Mammary epithelial cell (primary cell): ENCODE measurements around the gene POU2F1.

Experiments used
- EZH2 ChIP-seq: IDR thresholded peaks from 2 replicates; pipeline ENCODE4 v1.6.1; 2012; ENCODE audit warnings: low read length, inconsistent platforms, borderline replicate concordance
- TF ChIP-seq, protein P1 (sequence below), 2 donors: IDR thresholded peaks in 1 of 2; conservative IDR thresholded peaks in 1 of 2; 2 replicates each; pipeline ENCODE4 v1.5.1; 2011 to 2012; ENCODE audit warnings: inconsistent platforms in 2 of 2, low read length in 2 of 2, mild to moderate bottlenecking in 2 of 2, control low read depth in 1 of 2, low read depth in 1 of 2; ENCODE audit not compliant: insufficient read depth in 1 of 2; ENCODE audit errors: extremely low read depth in 1 of 2

- TF ChIP-seq, protein P1, sequence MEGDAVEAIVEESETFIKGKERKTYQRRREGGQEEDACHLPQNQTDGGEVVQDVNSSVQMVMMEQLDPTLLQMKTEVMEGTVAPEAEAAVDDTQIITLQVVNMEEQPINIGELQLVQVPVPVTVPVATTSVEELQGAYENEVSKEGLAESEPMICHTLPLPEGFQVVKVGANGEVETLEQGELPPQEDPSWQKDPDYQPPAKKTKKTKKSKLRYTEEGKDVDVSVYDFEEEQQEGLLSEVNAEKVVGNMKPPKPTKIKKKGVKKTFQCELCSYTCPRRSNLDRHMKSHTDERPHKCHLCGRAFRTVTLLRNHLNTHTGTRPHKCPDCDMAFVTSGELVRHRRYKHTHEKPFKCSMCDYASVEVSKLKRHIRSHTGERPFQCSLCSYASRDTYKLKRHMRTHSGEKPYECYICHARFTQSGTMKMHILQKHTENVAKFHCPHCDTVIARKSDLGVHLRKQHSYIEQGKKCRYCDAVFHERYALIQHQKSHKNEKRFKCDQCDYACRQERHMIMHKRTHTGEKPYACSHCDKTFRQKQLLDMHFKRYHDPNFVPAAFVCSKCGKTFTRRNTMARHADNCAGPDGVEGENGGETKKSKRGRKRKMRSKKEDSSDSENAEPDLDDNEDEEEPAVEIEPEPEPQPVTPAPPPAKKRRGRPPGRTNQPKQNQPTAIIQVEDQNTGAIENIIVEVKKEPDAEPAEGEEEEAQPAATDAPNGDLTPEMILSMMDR (conservative IDR thresholded peaks at IDR 0.05 in 1 of 2, IDR thresholded peaks at IDR 0.05 in 1 of 2; ENCODE audit: extremely low read depth in 1 of 2, insufficient read depth in 1 of 2, low read depth in 1 of 2, low read length in 2 of 2) = no peak
- TF ChIP-seq EZH2 = no peak
These were observed 243.3 kb downstream of the POU2F1 start for GRCh38 chr1:167463875-167464575.
